Thymus (tissue), 11 donors: ENCODE data around the gene MBTPS1. TPM values are rescaled to one million over a fixed set of nuclear protein-coding genes. Genes with fewer than 3 reads are reported as not detected.

Source experiments
- DNase-seq, 9 donors: peaks; one replicate each; pipeline ENCODE4 v3.0.0-alpha.2; 2013; ENCODE audit warnings: low spot score in 9 of 9, low read depth in 6 of 9, missing footprints in 1 of 9
- H3K27ac ChIP-seq, 2 donors: one replicate each; pipeline ENCODE4 v1.5.1; 2013; ENCODE audit warnings: control low read depth in 1 of 2, low read depth in 1 of 2, low read length in 1 of 2, mild to moderate bottlenecking in 1 of 2, moderate library complexity in 1 of 2
- H3K27me3 ChIP-seq, 2 donors: one replicate each; pipeline ENCODE4 v1.5.1; 2013; ENCODE audit warnings: low read length in 1 of 2; ENCODE audit not compliant: control insufficient read depth in 2 of 2, insufficient read depth in 1 of 2
- H3K36me3 ChIP-seq, 2 donors: one replicate each; pipeline ENCODE4 v1.5.1; 2013; ENCODE audit warnings: low read length in 1 of 2, mild to moderate bottlenecking in 1 of 2, moderate library complexity in 1 of 2; ENCODE audit not compliant: control insufficient read depth in 2 of 2, insufficient read depth in 2 of 2
- H3K4me1 ChIP-seq, 2 donors: one replicate each; pipeline ENCODE4 v1.5.1; 2013; ENCODE audit warnings: low read length in 2 of 2; ENCODE audit not compliant: control insufficient read depth in 2 of 2, insufficient read depth in 2 of 2
- H3K4me3 ChIP-seq, 2 donors: one replicate each; pipeline ENCODE4 v1.5.1; 2013; ENCODE audit warnings: low read length in 2 of 2, control low read depth in 1 of 2, mild to moderate bottlenecking in 1 of 2
- H3K9me3 ChIP-seq, 2 donors: one replicate each; pipeline ENCODE4 v1.5.1; 2013; ENCODE audit warnings: low read length in 1 of 2, mild to moderate bottlenecking in 1 of 2; ENCODE audit not compliant: control insufficient read depth in 2 of 2, insufficient read depth in 1 of 2
- WGBS: extraction: QIAGEN DNeasy Blood & Tissue Kit; methylation state at CpG from one replicate; pipeline ENCODE4 v1.1.7; 2013; 5-methylcytosine and 5-hydroxymethylcytosine counted together
- polyA plus RNA-seq: library from polyadenylated mRNA; stranded (reverse); fragments of 200-250 nt; gene quantifications from one replicate; pipeline ENCODE4 v1.2.3, GENCODE V29; 2013
- total RNA-seq: library from RNA; stranded (reverse); fragments of 120-200 nt; gene quantifications from one replicate; pipeline ENCODE4 v1.2.4, GENCODE V29; 2013
- donor health status: healthy.

MBTPS1 gene
- total and polyA plus RNA-seq, 2 donors, result 39.4 to 65.6 TPM

DNA sequence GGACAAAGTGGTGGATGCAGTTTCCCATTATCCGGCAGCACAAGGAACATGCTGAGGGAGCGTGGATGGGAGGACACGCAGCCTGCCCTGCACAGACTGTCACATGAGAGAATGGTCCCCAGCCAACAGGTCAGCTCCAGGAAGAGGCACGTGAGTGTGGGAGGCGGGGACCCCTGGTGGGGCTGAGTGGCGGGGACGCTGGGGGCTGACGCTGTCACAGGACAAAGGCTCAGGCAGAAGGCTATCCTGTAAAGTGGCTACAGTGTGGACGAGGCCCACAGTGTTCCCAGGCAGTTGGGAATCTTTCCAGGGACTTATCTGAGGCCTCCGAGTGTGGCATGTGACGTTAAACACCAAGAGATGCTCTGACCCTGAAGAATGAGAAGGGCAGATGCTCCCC is 30.4 kb downstream of the MBTPS1 start:
- H3K27me3 ChIP-seq, result no peaks in the 10 kb centered on the region
- DNase-seq, result no peak
- H3K4me3 ChIP-seq, result no peak overlapping the region
- no peaks in the 10 kb centered on the region for H3K9me3 ChIP-seq
- H3K27ac ChIP-seq, result no peak overlapping the region
- H3K4me1 ChIP-seq, result peaks cover 30 to 55% of the 10 kb centered on the region in 2 donors
- H3K36me3 ChIP-seq, result peaks cover 55 to 66% of the 10 kb centered on the region in 2 donors
- WGBS, result 88% methylated on average over 11 of the region's 11 CpGs

DNA sequence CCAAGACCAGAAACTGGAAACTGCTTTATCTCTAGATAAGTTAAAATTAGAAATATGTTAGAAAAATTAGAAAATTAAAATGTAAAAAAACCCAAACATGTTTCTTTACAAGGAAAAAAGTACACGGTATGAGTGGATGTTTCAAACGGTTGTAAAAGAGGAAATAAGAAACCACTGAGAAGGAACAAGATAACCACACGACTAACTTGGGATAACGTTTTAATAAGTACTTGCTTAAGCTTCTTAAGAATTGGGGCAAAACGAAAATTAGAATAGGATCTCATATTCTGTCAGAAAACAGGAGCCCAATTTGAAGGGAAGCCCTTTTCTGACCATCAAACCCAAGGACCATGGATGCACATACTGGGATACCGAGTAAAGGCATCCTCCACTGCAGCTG is 31.0 kb downstream of the MBTPS1 start:
- WGBS, result 7% methylated on average over 6 of the region's 6 CpGs
- no peak overlapping the region for H3K4me3 ChIP-seq
- peak in 1 of 9 donors; percentile 30 for DNase-seq
- peaks cover 27 to 51% of the 10 kb centered on the region in 2 donors for H3K4me1 ChIP-seq
- H3K9me3 ChIP-seq, result no peaks in the 10 kb centered on the region
- H3K36me3 ChIP-seq, result peaks cover 58 to 67% of the 10 kb centered on the region in 2 donors
- H3K27ac ChIP-seq, result no peak overlapping the region
- H3K27me3 ChIP-seq, result no peaks in the 10 kb centered on the region

DNA sequence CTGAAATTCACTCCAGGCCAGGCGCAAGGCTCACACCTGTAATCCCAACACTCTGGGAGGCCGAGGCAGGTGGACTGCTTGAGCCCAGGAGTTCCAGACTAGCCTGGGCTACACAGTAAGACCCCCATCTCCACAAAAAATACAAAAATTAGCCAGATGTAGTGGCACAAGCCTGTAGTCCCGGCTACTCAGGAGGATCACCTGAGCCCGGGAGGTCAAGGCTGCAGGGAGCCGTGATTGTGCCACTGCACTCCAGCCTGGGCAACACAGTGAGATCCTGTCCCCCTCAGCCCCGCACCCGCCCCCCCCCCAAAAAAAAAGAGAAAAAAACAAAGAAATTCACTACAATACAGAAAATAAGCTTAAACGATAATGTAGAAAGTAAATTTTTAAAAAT is 31.5 kb downstream of the MBTPS1 start:
- H3K9me3 ChIP-seq, result no peaks in the 10 kb centered on the region
- no peak overlapping the region for H3K27ac ChIP-seq
- H3K27me3 ChIP-seq, result no peaks in the 10 kb centered on the region
- no peak overlapping the region for H3K4me3 ChIP-seq
- WGBS, result 86% methylated on average over 8 of the region's 8 CpGs
- no peak for DNase-seq
- peaks cover 25 to 46% of the 10 kb centered on the region in 2 donors for H3K4me1 ChIP-seq
- peaks cover 63 to 66% of the 10 kb centered on the region in 2 donors for H3K36me3 ChIP-seq

DNA sequence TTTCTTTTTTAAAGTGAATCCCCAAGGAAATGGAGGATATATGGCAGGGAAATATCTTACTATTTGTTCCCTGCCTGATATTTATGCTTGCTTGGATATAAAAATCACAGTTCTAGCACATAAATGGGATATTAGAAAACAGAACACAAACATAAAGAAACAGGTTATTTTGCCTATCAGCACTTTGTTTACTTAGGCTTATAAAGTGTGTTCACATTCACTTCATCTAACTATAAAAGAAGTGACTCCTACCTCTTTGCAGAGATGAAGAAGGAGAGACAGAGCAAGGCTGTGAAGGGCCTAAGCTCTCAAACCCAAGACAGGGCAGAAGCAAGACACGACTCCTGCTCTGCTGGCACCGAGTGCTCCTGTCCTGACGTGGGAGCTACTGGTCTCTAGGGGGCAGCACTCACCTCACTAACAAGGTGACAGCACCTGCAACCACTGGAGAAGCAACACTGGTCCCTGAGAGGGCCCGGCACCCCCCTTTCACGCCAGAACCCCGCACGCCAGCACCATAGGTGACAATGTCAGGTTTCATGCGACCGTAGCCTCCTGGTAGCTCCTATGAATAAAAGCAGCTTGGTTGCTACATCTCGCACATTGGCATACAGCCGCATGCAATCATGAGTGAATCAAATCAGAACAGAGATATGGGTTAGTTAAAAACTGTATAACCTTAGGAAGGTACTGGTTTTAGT is 32.0 kb downstream of the MBTPS1 start:
- Histone ChIP-seq H3K27ac (no peak overlapping the region), H3K4me3 (no peak overlapping the region)

DNA sequence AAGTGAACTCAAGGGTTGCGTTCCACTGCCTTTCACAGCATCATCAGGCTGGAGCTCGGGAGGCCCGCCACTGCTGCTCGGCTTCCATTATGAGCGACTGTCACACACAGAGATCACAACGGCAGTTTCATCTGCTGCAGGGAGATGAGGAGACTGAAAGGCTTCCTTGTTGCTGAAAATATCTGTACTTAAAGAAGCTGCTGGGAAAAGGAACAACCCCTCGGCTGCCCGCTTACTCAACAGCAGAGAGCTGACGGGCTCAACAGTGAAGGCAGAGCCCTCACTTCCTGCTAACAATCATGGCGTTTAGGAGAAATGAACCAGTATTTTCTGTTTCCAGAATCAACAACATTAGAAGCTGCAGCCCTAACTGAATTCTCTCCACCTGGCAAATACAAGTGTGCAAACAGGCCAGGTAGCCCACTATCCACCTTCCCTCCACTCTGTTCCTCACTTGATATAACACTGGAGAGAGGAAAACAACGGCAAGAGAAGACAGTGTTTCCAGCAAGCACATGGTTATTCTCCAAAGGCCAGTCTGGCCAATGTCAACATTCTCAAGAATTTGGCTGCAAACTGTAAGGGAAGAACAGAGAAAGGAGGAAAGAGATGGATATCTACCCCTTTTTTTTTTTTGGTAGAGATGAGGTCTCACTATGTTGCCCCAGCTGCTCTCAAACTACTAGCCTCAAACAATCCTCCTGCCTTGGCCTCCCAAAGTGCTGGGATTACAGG is 33.7 kb downstream of the MBTPS1 start:
- no peak for DNase-seq
- Histone ChIP-seq H3K36me3 (peaks cover 70% of the 10 kb centered on the region in 2 donors), H3K4me1 (peaks cover 8 to 24% of the 10 kb centered on the region in 2 donors), H3K9me3 (no peaks in the 10 kb centered on the region), H3K4me3 (no peak overlapping the region), H3K27me3 (no peaks in the 10 kb centered on the region), H3K27ac (peak overlapping the region in 1 of 2 donors; percentile 12)
- 96% methylated on average over 11 of the region's 11 CpGs for WGBS

More for the DNA sequence above, 32.0 kb downstream of the MBTPS1 start:
- H3K27me3 ChIP-seq, result no peaks in the 10 kb centered on the region
- H3K9me3 ChIP-seq, result no peaks in the 10 kb centered on the region
- peak in 7 of 9 donors; percentile 54 to 85 (median 73) for DNase-seq
- whole genome bisulfite sequencing, result 38% methylated on average over 11 of the region's 11 CpGs
- H3K36me3 ChIP-seq, result peaks cover 65 to 67% of the 10 kb centered on the region in 2 donors
- H3K4me1 ChIP-seq, result peaks cover 22 to 40% of the 10 kb centered on the region in 2 donors

DNA sequence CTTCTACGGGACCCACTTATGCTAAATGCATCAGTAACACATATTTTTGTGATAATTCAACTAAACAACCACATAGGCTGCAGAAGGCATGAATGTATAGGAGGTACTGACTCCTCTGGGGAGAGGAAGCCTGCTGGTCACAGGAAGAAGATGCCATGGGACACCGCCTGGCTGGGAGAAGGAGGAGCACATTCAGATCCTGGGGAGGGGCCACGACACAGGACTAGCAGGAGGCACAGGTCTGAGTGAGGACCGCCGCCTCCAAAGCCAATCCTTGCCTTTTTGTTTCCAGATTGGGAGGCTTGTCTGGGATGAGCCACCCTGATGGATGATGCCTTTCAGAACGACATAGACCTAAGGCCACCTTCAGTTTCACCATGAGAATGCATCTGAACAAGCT is 34.6 kb downstream of the MBTPS1 start:
- 90% methylated on average over 6 of the region's 6 CpGs for WGBS
- Histone ChIP-seq H3K4me1 (peaks cover 2 to 17% of the 10 kb centered on the region in 2 donors), H3K27me3 (no peaks in the 10 kb centered on the region), H3K36me3 (peaks cover 65% of the 10 kb centered on the region in 2 donors), H3K9me3 (no peaks in the 10 kb centered on the region), H3K4me3 (no peak overlapping the region), H3K27ac (no peak overlapping the region)
- no peak for DNase-seq

DNA sequence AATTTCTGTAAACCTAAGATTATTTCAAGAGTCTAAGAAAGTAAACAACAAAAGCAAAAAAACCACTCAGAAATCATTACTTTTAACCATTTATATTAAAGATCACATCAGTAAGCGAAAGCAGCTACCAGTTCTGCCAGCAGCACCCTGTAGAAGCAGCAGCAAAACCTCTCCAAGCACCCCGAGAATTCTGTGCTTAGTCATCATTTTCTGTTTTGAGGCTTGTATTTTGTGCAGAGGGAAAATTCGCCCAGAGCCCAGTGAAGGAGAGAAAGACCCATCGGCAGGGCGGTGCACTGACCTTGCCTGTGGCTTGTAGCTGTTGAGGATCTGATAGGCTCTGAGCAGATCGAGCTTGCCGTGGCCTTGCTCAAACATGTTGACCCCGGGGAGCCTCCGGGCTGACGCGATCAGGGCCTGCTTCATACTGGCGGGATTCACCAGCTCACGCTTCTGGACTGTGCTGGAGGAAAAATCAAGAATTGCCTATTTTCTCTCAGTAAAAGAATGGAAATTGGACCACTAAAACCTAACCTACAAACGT is 35.2 kb downstream of the MBTPS1 start:
- H3K36me3 ChIP-seq, result peaks cover 59 to 60% of the 10 kb centered on the region in 2 donors
- WGBS, result 94% methylated on average over 14 of the region's 14 CpGs

DNA sequence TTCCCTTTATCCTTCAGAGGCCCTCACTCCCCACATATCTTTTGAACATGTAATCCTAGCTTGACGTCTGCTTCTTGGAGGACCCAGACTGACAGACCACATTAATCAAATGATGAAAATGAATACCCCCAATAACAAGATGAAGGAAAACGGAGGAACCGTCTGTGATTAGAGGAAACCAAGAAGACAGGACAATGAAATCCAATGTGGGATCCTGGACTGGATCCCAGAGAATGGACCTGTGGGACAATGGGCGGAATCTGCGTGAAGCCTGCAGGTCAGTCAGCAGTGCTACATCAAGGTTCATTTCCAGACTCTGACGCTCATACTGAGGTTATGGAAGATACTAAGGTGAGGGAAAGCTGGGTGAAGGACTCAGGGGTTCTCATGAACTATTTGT is 35.9 kb downstream of the MBTPS1 start:
- peaks cover 0 to 8% of the 10 kb centered on the region in 2 donors for H3K4me1 ChIP-seq
- no peaks in the 10 kb centered on the region for H3K27me3 ChIP-seq
- H3K36me3 ChIP-seq, result peaks cover 52 to 53% of the 10 kb centered on the region in 2 donors
- 94% methylated on average over 6 of the region's 6 CpGs for WGBS
- H3K4me3 ChIP-seq, result no peak overlapping the region
- DNase-seq, result no peak
- no peak overlapping the region for H3K27ac ChIP-seq
- H3K9me3 ChIP-seq, result no peaks in the 10 kb centered on the region

More for the DNA sequence above, 35.2 kb downstream of the MBTPS1 start:
- H3K9me3 ChIP-seq, result no peaks in the 10 kb centered on the region
- no peaks in the 10 kb centered on the region for H3K27me3 ChIP-seq
- H3K4me1 ChIP-seq, result peaks cover 2 to 14% of the 10 kb centered on the region in 2 donors
- H3K4me3 ChIP-seq, result no peak overlapping the region
- no peak for DNase-seq
- H3K27ac ChIP-seq, result no peak overlapping the region

DNA sequence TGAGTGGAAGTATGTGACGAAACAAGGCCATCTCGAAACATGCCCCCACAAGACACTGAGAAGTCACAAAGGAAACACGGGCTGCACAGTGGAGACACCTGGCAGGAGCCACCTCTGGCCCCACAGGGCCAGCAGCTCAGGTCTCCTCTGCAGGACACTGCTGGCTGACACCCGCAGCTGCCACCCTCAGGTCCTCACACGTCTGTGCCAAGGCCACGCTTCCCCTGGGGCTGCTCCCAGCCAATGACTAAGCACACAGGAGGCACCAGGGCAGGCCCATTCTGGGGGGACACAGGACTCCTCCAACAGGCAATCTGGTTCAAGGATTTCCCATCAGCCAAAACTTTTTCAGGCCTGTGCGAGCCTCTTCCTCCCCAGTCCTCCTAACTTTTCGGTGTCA is 36.4 kb downstream of the MBTPS1 start:
- Histone ChIP-seq H3K36me3 (peaks cover 52 to 55% of the 10 kb centered on the region in 2 donors), H3K4me1 (peaks cover 0 to 8% of the 10 kb centered on the region in 2 donors), H3K27ac (no peak overlapping the region), H3K4me3 (no peak overlapping the region), H3K27me3 (no peaks in the 10 kb centered on the region), H3K9me3 (no peaks in the 10 kb centered on the region)
- no peak for DNase-seq
- 94% methylated on average over 8 of the region's 8 CpGs for WGBS
